AG09319 (cell line): ENCODE data around the gene PNLIP.

Experiments
- DNase-seq: peaks from one replicate; pipeline ENCODE4 v3.0.0-alpha.2; 2010; ENCODE audit warnings: low read depth; ENCODE audit errors: extremely low read depth
- CTCF ChIP-seq: IDR thresholded peaks from 2 replicates; pipeline ENCODE4 v1.5.1; 2011; ENCODE audit warnings: low read depth, mild to moderate bottlenecking, inconsistent platforms, low read length, moderate library complexity

Gene PNLIP

GRCh38 chr10:116594525-116595035, 48.8 kb downstream of the PNLIP start:
- no peak for TF ChIP-seq CTCF
- no peak for DNase-seq

- no peak for TF ChIP-seq CTCF
- DNase-seq = no peak
Measured at GRCh38 chr10:116596062-116596461, 50.3 kb downstream of the PNLIP start.

GRCh38 chr10:116597543-116597942, 51.8 kb downstream of the PNLIP start:
- TF ChIP-seq CTCF = no peak
- no peak for DNase-seq

GRCh38 chr10:116598329-116598728, 52.6 kb downstream of the PNLIP start:
- no peak for TF ChIP-seq CTCF
- DNase-seq = no peak

- DNase-seq = no peak
- TF ChIP-seq CTCF = no peak
Measured at GRCh38 chr10:116599991-116600390, 54.3 kb downstream of the PNLIP start.

GRCh38 chr10:116602648-116603400, 57.1 kb downstream of the PNLIP start:
- no peak for TF ChIP-seq CTCF
- DNase-seq = no peak

GRCh38 chr10:116606061-116606483, 60.3 kb downstream of the PNLIP start:
- no peak for TF ChIP-seq CTCF
- no peak for DNase-seq
